NCI-H69 (cell line): ENCODE measurements around the gene LINGO3.

Source experiments
- DNase-seq: peaks from one replicate; lab custom pipeline; 2025; lab: John Stamatoyannopoulos, UW

LINGO3 gene

DNA sequence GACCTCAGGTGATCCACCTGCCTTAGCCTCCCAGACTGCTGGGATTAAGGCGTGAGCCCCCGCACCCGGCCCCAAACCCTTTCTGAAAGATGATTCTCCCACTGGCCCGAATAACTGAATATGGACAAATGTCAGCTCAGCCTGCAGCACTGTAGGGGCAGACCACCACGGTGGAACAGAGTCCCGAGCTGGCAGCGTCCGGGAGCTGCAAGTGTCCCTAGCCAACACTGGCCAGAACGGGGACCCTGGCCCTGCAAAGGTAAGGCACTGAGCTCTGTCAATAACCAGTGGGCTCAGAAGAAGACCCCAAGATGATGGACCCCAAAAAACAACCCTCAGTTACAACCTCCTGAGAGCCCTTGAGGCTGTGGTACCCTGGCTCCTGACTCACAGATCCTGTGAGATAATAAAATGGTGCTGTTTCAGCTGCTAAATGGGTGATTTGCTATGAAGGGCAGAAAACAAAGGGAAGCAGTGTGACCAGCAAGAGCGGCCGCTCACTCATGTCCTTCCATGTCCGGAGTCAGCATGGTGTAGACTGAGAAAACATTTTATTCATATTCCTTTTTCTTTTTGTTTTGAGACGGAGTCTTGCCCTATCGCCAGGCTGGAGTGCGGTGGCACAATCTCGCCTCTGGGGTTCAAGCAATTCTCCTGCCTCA is 18.9 kb upstream of the LINGO3 start:
- no peak for DNase-seq

DNA sequence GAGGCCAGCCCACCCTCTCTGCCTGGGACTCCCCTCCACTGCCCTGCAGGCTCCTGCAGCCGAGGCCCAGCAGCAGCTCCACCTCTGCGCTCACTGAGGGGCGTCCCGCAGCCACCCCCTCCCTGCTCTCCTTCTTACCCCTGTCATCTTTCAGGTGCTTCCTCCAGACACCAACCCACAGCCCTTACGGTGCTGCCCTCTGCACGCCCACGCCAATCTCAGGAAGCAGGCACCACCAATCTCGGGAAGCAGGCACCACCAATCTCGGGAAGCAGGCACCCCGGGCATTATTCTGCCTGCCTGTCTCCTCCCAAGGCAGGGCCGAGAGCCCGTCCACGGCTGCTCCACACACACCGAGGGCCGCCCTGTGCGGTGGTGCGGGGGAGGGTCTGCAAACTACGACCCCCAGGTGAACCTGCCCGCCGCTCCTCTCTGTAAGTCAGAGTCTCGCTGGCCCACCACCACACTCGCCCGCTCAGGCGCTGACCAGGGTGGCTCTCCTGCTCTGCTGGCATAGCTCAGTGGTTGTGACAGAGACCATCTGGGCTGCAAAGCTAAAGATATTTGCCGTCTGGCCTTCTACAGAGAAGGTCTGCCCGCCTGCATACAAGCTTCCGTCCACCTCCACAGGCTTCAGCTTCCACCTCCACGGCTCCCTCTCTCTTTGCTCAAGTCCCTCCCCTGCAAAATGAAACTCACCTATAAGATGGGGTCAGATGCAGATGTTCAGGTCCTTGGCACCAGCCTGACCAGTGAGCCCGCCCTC is 17.5 kb upstream of the LINGO3 start:
- DNase-seq = no peak

DNA sequence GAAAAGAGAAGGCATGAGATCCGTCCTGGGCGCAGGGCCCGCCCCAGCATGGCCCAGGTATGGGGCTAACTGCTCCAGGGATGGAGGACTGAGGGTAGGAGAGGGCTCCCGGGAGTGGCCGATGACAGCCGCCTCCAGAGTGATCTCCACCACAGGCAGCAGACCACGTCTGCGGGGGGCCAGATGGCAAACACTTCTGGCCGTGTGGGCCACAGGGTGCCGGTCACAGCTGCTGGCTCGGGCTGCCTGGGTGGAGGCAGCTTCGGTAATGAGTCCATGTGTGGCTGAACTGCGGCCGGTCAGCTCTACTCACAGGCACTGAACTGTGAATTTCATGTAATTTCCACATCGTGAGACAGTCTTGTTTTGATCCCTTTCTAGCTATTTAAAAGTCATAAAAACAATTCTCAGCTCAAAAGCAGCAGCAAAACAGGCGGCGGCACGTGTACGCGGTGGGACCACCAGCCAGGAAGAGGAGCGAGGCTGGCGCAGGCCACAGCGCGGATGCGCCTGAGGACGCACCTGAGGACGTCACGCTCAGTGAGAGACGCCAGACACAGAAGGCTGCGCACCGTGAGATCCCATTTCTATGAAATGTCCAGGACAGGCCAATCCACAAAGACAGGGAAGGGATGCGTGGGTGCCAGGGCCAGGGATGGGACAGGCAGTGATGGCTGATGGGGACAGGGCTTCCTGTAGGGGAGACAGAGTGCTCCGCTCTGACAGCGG is 16.4 kb upstream of the LINGO3 start:
- DNase-seq = peak; percentile 33

DNA sequence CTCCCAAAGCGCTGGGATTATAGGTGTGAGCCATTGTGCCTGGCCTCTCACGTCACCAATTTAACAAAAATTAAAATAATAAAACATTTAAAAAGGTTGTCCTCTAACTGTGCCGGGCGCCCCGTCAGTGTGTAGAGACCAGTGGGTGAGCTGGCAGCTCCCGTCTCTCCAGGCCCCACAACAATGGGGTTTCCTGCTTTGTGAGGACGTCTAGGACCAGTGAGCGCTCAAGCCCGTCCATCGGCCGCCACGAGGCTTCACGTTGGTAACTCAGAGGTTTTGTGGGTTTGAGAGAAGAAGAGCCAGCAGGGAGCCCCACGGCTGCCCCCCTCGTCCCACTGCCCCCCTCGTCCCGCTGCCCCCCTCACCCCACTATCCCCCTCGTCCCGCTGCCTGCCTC is 15.8 kb upstream of the LINGO3 start:
- no peak for DNase-seq

DNA sequence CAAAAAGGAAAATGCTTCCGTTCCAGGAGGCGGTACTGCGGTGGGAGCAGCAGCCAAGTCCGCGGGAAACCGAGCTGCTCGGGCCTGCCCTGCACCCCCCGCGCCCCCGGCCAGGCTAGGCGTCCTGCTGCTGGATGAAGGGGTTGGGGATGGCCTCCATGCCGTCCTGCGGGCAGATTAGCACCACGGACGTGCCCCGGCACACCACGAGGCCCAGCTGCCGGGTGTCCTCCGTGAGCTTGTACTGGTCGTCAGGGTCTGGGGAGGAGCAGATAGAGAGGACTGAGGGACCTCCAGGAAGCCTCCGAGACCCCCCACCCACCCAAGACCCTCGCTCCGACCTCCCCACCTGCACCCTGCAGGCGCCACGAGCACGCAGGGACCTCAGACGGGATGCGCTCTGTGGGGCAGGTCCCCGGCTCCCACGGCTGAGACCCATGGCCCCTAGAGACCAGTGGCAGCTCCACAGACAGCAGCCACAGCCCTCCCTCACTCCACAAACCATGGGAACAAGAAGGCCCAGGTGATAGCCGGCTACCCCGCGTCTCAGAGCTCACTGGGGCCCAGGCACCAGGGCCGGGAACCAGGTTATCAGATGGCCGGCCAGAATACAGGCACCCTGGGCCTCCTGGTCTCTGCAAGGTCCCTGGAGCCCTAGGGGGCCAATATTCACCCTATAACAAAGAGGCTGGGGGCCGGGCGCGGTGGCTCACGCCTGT is 13.8 kb upstream of the LINGO3 start:
- DNase-seq = no peak

DNA sequence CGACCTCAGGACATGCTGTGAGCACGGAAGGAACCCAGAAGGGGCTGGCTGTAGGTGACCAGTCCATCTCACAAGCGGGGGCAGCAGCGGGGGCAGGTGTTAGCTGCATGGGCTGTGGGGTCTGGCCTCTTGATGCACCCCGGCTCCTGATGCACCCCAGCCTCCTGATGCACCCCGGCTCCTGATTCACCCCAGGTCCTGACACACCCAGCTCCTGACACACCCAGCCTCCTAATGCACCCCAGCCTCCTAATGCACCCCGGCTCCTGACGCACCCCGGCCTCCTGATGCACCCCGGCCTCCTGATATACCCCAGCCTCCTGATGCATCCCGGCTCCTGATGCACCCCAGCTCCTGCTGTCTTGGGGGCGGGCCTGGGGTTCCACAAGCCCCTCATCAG is 13.0 kb upstream of the LINGO3 start:
- DNase-seq = no peak

DNA sequence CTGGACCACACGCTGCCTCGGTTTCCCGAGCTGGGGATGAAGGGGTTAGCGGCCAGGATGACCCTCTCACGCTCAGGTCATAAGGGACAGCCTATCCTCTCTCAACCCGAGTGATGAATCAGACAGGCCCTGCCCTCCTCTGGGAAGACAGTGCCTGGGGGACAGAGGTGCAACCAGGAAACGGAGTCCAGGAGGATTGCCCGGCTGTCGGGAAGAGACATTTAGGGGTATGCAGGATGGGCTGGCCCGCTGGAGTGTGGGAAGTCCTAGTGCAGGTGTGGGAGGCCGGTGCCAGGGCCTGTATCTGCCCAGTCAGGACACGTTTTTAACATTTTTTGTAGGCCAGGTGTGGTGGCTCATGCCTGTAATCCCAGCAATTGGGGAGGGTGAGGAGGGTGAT is 12.1 kb upstream of the LINGO3 start:
- no peak for DNase-seq

DNA sequence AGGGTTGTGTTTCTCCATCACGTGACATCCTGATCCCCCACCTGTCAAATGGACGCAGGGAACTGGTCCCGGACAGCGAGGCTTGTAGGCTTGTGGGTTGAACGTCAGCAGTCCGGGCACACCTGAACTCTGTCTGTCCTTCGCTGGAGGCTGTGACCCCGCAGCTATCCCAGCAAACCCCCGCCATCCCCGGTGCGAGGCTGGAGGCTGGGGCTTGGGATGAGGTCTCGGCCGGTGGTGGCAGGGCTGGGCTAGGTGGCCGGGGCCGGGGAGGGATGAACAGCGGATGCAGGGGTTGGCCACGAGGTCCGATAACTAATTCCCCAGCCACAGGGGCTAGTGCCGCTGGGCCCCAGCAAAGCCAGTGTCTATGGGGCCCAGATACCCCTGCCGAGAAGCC is 11.6 kb upstream of the LINGO3 start:
- no peak for DNase-seq

DNA sequence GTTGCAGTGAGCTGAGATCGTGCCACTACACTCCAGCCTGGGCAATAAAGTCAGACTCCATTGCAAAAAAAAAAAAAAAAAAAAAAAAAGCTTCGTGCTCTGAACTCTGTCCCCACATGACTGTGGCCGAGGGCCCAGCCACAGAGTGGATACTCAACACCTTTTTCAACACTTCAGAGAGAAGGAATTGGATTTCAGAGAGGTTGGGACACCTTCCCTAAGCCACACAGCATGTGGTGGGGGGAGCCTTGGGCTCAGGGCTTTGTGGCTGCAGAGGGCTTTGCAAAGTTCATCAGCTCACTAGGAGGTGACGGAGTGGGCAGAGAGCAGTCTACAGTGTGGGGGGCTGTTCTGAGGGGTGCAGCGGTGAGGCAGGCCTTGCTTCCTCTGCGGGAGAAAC is 11.0 kb upstream of the LINGO3 start:
- no peak for DNase-seq

DNA sequence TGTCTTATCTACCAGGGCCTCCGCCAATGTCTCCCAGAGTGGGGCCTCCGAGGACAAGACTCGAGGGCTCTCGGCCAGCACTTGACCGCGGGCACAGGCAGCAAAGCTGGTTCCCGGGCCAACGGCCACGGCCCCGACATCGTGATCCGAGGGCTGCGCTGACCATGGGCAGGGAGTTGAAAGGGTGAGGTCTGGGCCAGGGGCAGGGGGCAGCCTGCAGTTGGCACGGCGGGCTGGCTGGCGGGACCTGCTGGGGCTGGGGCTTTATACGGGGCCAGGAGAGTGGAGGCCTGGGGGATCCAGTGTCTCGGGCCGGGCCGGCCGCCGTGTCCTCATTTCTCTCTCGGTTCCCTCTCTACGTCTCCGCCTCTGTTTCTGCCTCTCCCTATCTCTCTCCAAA is 9.8 kb upstream of the LINGO3 start:
- no peak for DNase-seq

DNA sequence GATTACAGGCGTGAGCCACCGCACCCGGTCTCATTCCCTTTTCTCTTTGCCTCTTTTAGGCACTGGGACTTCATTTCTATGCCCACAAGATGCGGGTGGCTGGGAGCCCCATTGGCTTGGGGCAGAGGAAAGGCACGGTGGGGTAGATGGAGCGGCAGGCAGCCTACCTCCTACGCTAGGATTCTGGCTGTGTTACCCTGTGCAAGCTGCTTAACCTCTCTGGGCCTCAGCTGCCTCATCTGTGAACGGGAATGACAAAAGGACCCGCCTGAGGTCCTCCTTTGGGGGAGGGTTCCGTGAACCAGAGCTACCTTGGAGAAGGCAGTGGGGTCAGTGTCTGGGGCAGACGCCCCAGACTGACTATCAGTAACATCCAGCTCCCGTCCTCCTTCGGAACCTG is 9.3 kb upstream of the LINGO3 start:
- DNase-seq = no peak

DNA sequence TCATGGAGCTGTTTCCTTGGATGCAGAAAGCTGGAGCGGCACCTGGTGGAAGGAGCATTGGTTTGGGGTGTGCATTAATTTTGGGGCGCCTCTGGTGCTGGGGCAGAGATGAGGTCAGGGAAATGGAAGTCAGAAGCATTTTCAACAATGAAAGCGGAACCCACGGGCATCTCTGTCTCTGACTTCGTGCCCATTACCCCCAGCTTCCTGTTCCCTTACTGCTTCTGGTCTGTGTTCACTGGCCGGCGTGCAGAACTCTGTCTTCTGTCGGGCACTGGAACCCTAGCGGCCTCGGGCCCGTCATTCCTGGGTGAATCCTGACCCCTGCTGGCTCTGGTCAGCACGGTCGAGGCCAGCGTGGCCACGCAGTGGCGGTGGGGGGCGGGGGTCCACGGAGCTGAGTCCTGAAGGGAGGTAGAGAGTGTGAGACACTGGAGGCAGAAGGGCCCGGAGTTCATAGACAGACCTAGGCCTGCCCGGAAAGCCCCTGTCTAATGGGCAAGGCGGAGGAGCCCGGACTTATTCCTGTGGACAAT is 7.9 kb upstream of the LINGO3 start:
- peak; percentile 28 for DNase-seq

DNA sequence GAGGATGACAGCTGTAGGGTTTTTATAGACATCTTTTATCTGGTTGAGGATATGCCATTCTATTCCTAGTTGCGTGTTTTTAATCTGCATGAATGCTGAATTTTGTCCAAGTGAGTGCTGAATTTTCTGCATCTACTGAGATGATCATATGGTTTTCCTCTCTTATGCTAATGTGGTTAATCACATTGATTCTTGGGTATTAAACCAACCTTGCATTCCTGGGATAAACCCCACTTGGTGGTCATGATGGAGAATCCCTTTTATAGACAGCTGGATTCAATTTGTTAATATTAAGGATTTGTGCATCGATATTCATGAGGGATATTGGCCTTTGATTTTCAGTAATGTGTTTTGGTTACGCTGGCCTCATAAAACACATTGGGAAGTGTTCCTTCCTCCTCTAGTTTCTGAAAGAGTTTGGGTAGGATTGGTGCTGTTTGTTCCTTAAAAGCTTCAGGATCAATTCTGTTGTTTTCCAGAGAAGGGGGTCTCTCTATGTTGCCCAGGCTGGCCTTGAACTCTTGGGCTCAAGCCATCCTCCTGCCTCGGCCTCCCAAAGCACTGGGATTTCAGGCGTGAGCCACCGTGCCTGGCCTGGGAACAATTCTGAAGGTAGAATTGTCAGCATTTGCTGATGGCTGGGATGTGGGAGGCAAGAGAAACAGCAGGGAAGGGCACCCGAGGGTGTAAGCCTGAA is 7.3 kb upstream of the LINGO3 start:
- no peak for DNase-seq

DNA sequence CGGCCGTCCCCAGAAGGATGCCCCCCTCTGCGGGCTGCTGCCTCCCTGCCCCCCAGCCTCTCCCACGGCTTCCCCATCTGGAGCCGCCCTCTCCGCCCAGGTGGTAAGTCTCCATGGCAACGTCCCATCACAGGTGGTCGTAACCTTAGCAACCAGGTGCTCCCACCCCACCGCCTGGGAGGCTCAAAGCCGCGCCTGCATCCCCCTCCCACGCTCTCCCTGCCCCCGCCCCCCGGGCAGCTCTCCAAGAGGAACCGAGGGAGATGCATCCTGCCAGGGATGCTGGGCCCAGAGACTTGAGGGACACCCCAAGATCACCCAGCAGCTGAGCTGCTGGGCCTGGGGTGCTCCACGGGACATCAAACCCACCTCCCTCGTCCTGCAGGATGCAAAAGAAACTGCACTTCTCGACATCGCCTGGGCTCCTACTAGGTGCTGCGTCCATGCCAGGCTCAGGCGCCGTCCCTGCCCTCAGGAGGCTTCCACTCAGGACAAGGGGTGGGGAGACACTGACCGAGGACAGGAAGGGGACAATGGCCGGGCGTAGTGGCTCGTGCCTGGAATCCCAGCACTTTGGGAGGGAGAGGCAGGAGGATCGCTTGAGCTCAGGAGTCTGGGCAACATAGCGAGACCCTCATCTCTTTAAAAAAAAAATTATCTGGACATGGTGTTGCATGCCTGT is 5.0 kb upstream of the LINGO3 start:
- peak; percentile 90 for DNase-seq

DNA sequence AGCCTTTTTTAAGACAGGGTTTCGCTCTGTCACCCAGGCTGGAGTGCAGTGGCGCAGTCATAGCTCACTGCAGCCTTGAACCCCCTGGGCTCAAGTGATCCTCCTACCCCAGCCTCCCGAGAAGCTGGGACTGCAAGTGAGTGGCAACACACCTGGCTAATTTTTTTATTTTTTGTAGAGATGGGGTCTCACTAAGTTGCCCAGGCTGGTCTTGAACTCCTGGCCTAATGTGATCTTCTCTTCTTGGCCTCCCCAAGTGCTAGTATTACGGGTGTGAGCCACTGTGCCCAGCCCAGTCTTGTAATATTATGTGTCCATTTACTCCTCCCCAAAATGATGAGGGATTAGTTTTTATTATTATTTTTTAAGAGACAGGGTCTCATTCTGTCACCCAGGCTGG is 3.1 kb upstream of the LINGO3 start:
- no peak for DNase-seq

DNA sequence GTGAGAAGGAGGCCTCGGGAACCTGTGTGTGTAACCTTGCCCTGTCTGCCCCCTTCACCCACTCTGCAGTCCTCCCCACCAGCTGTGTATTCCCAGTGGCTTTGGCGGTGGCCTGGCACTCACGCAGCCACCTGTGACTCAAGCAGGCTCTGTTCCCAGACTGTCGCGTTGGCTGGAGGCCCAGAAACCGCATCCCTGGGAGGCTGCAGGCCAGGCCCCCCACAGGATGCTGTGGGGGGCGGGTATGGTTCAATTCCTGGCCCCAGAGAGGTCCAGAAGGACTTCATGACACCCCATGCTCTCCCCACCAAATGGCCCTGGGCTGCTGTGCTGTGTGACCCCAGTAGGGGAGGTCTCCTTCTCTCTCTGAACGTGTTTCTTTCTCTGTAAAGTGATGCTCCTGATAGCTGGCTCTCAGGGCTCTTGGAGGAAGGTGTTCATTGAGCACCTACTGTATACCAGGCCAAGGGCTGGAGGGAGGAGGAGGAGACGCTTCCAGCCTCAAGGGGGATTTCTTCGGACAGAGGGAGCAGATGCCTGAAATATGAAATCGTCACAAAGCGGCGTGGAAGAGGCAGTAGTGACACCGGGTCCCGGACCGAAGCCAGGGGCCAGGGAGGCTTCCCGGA is 1.9 kb upstream of the LINGO3 start:
- peak; percentile 72 for DNase-seq

DNA sequence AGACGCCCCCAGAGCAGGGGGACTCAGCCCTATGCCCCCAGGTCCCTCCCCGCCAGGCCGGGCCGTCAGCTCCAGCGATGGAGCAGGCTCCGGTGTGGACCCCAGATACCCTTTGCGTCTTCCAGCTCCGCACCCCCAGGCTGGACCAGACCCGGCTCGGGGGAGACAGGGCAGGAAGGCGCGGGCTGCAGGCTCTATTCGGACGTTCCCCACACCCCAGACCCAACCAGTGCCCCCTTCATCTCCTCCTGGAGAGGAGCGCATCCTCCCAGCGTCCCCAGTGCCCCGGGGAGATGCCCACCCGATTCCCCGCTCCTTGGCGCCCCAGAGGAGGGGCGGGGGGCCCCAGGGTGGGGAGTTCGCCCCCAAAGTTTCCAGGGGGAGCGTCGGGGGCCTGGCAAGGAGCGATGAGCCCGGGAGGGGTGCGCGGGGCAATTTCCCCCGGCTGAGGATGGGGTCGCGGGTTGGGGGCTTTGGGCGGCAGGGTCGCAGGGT is 389 bp downstream of the LINGO3 start:
- no peak for DNase-seq

DNA sequence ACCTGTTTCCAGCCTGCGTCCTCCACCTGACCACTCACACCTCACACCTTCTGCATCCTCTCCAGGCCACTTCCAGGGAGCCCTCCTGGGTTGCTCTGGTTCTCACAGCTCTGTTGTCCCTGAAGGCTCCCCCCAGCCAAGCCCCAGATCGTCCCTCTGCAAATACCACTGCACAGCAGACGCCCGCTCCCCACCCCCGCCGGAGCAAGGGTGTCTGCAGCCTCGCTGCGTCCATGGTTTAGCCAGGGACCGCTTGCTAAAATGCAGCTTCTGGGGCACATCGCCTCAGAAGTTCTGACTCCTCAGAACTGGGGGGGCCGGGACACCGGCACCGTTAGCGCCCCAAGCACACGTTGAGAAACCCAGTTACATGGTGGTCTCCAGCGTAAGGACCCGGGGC is 983 bp downstream of the LINGO3 start:
- DNase-seq = no peak

DNA sequence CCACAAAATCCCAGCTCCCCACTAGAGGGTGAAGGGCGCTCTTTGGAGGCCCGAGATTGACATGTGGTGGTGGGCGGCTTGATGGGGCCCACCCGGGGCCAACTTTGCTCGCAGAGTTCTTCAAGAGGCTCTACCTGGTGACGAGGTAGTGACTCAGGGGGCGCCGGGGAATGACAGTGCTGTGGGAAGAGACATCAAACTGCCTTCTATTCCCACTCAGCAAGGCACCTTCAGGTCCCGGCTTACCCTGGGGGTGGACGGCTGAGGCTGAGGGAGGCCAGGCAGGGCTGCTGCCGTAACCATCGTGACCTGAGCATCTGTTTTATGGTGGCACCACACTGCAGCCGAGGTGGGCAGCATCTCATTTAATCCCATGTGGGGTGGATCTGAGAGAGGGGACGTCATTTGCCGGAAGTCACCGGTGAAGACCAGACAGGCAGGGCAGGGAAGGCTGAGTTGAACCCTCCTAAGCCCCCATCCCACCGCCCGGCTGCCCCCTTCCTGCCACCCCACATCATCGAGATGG is 1.6 kb downstream of the LINGO3 start:
- no peak for DNase-seq
